Astrocyte of the cerebellum (primary cell): Measurements from ENCODE around the gene MAPRE2.

Experiments used
- DNase-seq: peaks from one replicate; pipeline ENCODE4 v3.0.0-alpha.2; 2011; ENCODE audit warnings: low read depth
- H3K4me3 ChIP-seq: 2 replicates; pipeline ENCODE4 v1.5.1; 2011; ENCODE audit warnings: mild to moderate bottlenecking, low read depth, low read length, moderate library complexity
- in situ Hi-C: cut with HindIII; loops from 2 replicates; pipeline ENCODE4 v1.10.0; 2017; ENCODE audit warnings: low sequenced_read_pairs
- TF ChIP-seq, protein P1 (sequence below): IDR thresholded peaks from 2 replicates; pipeline ENCODE4 v1.5.1; 2012; ENCODE audit warnings: low read length, low read depth, moderate library complexity, mild to moderate bottlenecking; ENCODE audit errors: missing control alignments

MAPRE2 gene

DNA sequence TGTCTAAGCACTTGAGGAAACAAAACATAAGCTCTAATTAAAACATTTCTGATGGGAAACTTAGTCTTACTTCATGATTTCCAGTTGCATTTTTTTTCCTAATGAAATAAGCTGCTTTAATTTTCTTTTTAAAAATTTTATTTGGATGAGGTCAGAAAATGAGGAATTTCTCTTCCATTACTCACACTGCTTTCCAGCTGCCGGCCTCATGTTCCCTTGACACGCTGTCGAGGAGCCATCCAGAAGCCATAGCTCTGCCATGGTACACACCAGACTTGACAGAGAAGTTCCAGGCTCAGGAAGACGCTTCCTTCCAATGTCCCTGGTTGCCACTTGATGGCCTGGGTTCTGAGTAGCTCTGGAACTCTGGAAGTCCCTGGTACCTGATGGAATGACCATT, 12.1 kb upstream of the MAPRE2 start:
- in situ Hi-C loops = no loop called here
- H3K4me3 ChIP-seq = no peak overlapping the region
- DNase-seq = no peak

GRCh38 chr18:35029770-35030169, 11.4 kb upstream of the MAPRE2 start:
- no peak overlapping the region for H3K4me3 ChIP-seq
- no peak for DNase-seq
- TF ChIP-seq, protein P1, sequence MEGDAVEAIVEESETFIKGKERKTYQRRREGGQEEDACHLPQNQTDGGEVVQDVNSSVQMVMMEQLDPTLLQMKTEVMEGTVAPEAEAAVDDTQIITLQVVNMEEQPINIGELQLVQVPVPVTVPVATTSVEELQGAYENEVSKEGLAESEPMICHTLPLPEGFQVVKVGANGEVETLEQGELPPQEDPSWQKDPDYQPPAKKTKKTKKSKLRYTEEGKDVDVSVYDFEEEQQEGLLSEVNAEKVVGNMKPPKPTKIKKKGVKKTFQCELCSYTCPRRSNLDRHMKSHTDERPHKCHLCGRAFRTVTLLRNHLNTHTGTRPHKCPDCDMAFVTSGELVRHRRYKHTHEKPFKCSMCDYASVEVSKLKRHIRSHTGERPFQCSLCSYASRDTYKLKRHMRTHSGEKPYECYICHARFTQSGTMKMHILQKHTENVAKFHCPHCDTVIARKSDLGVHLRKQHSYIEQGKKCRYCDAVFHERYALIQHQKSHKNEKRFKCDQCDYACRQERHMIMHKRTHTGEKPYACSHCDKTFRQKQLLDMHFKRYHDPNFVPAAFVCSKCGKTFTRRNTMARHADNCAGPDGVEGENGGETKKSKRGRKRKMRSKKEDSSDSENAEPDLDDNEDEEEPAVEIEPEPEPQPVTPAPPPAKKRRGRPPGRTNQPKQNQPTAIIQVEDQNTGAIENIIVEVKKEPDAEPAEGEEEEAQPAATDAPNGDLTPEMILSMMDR = no peak
- in situ Hi-C loops = no loop called here

More for the DNA sequence above, 12.1 kb upstream of the MAPRE2 start:
- TF ChIP-seq, protein P1 = no peak

- H3K4me3 ChIP-seq = no peak overlapping the region
- TF ChIP-seq, protein P1 = no peak
- DNase-seq = no peak
- in situ Hi-C loops = no loop called here
Measured at GRCh38 chr18:35030277-35030989, 10.8 kb upstream of the MAPRE2 start.

DNA sequence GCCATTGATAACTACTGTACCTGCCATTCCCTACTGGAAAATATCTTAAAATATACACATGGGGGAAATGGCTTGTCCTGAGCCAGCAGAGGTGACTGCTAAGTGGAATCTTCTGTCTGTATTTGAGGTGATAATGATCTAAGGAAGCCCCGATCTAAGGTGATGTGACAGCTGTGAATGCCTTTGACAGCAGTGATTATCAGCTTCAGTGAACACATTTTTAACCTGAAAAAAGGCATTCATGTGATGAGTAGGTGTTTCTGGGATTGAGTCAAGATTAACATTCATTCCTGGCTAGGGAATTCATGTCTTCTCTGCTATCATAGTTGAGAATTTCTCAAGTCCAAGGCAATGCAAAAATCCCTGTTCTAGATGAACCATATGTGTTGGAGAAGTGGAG, 9.1 kb upstream of the MAPRE2 start:
- TF ChIP-seq, protein P1 = no peak
- no peak for DNase-seq
- no peak overlapping the region for H3K4me3 ChIP-seq
- in situ Hi-C loops = no loop called here

- no peak for DNase-seq
- in situ Hi-C loops = no loop called here
- TF ChIP-seq, protein P1 = no peak
Measured at GRCh38 chr18:35038029-35038428, 3.2 kb upstream of the MAPRE2 start.

GRCh38 chr18:35038881-35039491, 2.2 kb upstream of the MAPRE2 start:
- H3K4me3 ChIP-seq = no peak overlapping the region
- in situ Hi-C loops = no loop called here
- TF ChIP-seq, protein P1 = no peak
- no peak for DNase-seq

More at GRCh38 chr18:35038029-35038428, 3.2 kb upstream of the MAPRE2 start:
- H3K4me3 ChIP-seq = no peak overlapping the region
